ENCODE data around the gene ASF1B. TPM values are rescaled to one million over a fixed set of nuclear protein-coding genes. Genes with fewer than 3 reads are reported as not detected.

ASF1B gene
- total and polyA plus RNA-seq, 5 donors from 2014 or later = 4.6 to 10.1 (median 8.6) TPM

DNA sequence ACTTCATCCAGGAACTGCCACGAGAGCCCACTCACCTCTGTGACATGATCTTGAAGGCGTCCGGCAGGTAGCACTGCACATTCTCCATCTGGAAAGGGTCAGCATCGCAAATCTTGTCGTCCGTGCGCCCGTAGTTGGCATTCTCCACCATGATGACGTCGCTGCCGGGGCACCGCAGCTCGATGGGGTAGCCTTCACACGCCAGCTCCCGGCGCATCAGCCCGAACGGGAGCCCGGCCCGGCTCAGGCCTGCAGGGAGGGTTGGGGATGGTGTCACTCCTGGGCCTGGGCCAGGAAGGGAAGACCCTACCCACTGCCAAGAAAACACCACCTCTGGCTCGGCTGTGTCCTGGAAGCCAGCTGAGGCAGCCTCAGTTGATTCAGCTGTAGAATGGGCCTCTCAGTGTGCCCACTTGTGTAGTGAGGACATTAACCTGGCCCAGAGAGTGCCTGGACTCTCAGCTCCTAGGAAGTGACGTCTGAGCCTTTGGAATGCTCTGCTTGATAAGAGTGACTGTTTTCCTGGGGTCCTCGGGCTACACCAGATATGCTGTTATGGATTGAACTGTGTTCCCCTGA is 41.2 kb upstream of the ASF1B start:
- H3K27ac ChIP-seq (ENCODE audit: insufficient read depth, low read length, poor library complexity, severe bottlenecking) = no peak overlapping the region
- H3K27me3 Mint-ChIP-seq = no peaks in the 10 kb centered on the region
- DNase-seq (no peak), ATAC-seq (ENCODE audit: low read depth in 2 of 2) (no peak)
- peaks cover 13% of the 10 kb centered on the region for H3K36me3 Mint-ChIP-seq
- peaks cover 0 to 13% (median 7%) of the 10 kb centered on the region in 4 donors for H3K4me1 Mint-ChIP-seq
- H3K27ac Mint-ChIP-seq = peak overlapping the region in 1 of 3 donors; percentile 67
- peaks cover 0 to 2% (median 0%) of the 10 kb centered on the region in 7 donors for H3K9me3 Mint-ChIP-seq
- H3K9me3 ChIP-seq (ENCODE audit: control insufficient read depth in 2 of 2, low read length in 2 of 2) = no peaks in the 10 kb centered on the region
- no peaks in the 10 kb centered on the region for H3K4me1 ChIP-seq (ENCODE audit: control insufficient read depth, insufficient read depth, low read length, poor library complexity, severe bottlenecking)
- no peaks in the 10 kb centered on the region for H3K36me3 ChIP-seq (ENCODE audit: control insufficient read depth, insufficient read depth, low read length)
- H3K27me3 ChIP-seq (ENCODE audit: control insufficient read depth, insufficient read depth, low read length) = no peaks in the 10 kb centered on the region
- H3K4me3 ChIP-seq (ENCODE audit: low read depth, low read length) = no peak overlapping the region
- H3K4me3 Mint-ChIP-seq = no peak overlapping the region

DNA sequence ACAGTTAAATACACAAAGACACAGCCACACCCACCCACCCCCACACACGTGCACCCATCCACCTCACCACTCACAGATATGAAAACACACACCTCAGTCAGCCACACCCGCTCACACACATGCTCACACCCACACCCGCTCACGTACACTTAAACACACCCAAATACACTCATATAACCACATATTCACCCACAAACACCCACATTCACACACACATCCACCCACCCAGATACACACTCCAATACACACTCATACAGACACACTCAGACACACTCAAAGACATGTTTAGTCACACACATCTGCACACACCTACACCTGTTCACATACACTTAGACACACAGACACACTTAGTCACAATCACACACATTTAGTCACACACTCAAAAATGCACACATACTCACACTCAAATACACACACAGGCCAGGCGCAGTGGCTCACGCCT is 39.0 kb upstream of the ASF1B start:
- Histone ChIP-seq H3K4me1 (ENCODE audit: control insufficient read depth, insufficient read depth, low read length, poor library complexity, severe bottlenecking) (no peaks in the 10 kb centered on the region), H3K4me3 (ENCODE audit: low read depth, low read length) (no peak overlapping the region), H3K27ac (ENCODE audit: insufficient read depth, low read length, poor library complexity, severe bottlenecking) (no peak overlapping the region), H3K9me3 (ENCODE audit: control insufficient read depth in 2 of 2, low read length in 2 of 2) (no peaks in the 10 kb centered on the region), H3K27me3 (ENCODE audit: control insufficient read depth, insufficient read depth, low read length) (no peaks in the 10 kb centered on the region), H3K36me3 (ENCODE audit: control insufficient read depth, insufficient read depth, low read length) (no peaks in the 10 kb centered on the region)
- Mint-ChIP-seq H3K4me1 (peaks cover 0 to 13% (median 7%) of the 10 kb centered on the region in 4 donors), H3K4me3 (peak overlapping the region in 2 of 4 donors; percentile 2 to 6), H3K27ac (peak overlapping the region in 2 of 3 donors; percentile 45 to 90), H3K27me3 (no peaks in the 10 kb centered on the region), H3K36me3 (peaks cover 22% of the 10 kb centered on the region), H3K9me3 (peaks cover 0 to 2% (median 0%) of the 10 kb centered on the region in 7 donors)
- peak in 1 of 3 donors; percentile 57 for DNase-seq
- no peak for ATAC-seq (ENCODE audit: low read depth in 2 of 2)

DNA sequence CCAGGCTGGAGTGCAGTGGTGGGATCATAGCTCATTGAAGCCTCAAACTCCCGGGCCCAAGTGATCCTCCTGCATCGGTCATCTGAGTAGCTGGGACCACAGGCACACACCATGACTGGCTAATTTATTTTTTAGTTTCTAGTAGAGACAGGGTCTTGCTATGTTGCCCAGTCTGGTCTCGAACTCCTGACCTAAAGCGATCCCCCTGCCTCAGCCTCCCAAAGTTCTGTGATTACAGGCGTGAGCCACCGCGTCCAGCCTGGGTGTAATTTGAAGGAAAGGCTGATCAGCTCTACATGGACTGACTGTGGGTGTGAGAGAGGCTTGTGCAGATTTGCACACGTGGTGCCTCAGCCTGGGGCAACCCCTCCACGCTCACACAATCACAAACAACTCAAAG is 38.5 kb upstream of the ASF1B start:
- no peak overlapping the region for H3K4me3 ChIP-seq (ENCODE audit: low read depth, low read length)

DNA sequence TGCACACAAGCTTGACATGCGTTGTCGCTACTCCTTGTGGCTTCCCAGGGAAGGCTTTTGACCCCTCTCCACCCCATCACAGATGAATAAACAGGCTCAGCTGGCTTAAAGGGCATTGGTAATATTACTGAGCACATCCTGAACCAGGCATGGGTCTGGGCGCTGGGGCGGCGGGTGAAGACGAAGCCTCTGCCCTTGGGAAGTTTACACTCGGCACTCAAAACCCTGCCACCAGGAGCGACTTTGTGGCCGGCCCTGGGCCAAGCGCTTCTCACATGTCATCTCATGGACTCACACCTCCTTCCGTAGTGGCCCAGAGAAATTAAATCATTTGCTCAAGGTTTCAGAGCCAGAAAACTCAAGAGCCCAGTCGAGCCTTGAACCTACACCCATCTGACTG is 32.6 kb upstream of the ASF1B start:
- peaks cover 0 to 2% (median 0%) of the 10 kb centered on the region in 7 donors for H3K9me3 Mint-ChIP-seq
- peaks cover 25% of the 10 kb centered on the region for H3K4me1 ChIP-seq (ENCODE audit: control insufficient read depth, insufficient read depth, low read length, poor library complexity, severe bottlenecking)
- H3K27ac Mint-ChIP-seq = peak overlapping the region in 1 of 3 donors; percentile 74
- H3K27ac ChIP-seq (ENCODE audit: insufficient read depth, low read length, poor library complexity, severe bottlenecking) = no peak overlapping the region
- no peak overlapping the region for H3K4me3 ChIP-seq (ENCODE audit: low read depth, low read length)
- peaks cover 15% of the 10 kb centered on the region for H3K36me3 Mint-ChIP-seq
- DNase-seq (no peak), ATAC-seq (ENCODE audit: low read depth in 2 of 2) (no peak)
- no peaks in the 10 kb centered on the region for H3K9me3 ChIP-seq (ENCODE audit: control insufficient read depth in 2 of 2, low read length in 2 of 2)
- H3K27me3 ChIP-seq (ENCODE audit: control insufficient read depth, insufficient read depth, low read length) = no peaks in the 10 kb centered on the region
- H3K4me3 Mint-ChIP-seq = no peak overlapping the region
- no peaks in the 10 kb centered on the region for H3K36me3 ChIP-seq (ENCODE audit: control insufficient read depth, insufficient read depth, low read length)
- H3K27me3 Mint-ChIP-seq = no peaks in the 10 kb centered on the region
- H3K4me1 Mint-ChIP-seq = peaks cover 0 to 37% (median 16%) of the 10 kb centered on the region in 4 donors

More for the DNA sequence above, 38.5 kb upstream of the ASF1B start:
- Mint-ChIP-seq H3K27ac (no peak overlapping the region), H3K36me3 (peaks cover 27% of the 10 kb centered on the region), H3K27me3 (no peaks in the 10 kb centered on the region), H3K4me3 (no peak overlapping the region), H3K4me1 (peaks cover 0 to 16% (median 9%) of the 10 kb centered on the region in 4 donors), H3K9me3 (peaks cover 0 to 2% (median 0%) of the 10 kb centered on the region in 7 donors)
- DNase-seq = no peak
- Histone ChIP-seq H3K27me3 (ENCODE audit: control insufficient read depth, insufficient read depth, low read length) (no peaks in the 10 kb centered on the region), H3K36me3 (ENCODE audit: control insufficient read depth, insufficient read depth, low read length) (no peaks in the 10 kb centered on the region), H3K9me3 (ENCODE audit: control insufficient read depth in 2 of 2, low read length in 2 of 2) (no peaks in the 10 kb centered on the region), H3K27ac (ENCODE audit: insufficient read depth, low read length, poor library complexity, severe bottlenecking) (no peak overlapping the region), H3K4me1 (ENCODE audit: control insufficient read depth, insufficient read depth, low read length, poor library complexity, severe bottlenecking) (no peaks in the 10 kb centered on the region)
- no peak for ATAC-seq (ENCODE audit: low read depth in 2 of 2)

DNA sequence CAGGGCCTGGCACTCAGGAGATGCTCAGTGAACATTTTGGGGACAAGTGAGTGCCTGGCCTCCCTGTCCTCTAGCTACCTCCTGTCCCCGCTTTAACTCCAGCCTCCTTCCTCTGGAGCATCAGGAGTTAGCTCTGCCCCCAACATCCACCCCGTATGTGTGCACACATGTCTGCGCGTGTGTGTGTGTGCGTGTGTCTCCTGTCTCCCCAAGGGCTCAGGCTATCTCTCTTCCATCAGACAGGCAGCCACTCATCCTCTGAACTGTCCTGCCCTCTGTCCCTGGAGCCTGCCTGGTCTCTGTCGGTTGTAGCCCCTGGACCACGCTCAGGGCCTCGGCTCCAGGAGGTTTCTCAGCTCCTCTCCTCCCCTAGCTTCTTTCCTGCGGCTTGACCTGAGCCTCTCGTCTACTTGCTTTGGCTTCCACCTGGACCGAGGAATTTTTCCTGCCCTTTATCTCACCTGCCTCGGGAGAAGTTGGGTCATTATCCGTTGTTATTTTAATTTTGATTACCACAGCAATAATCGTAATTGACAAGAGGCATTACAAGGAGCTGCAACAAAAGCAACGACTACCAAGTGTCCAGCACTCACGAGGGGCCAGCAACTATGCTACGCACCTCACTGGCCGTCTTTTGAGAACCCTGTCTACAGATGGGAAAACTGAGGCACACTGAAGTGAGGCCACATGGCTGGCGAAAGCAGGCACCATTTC is 32.0 kb upstream of the ASF1B start:
- no peaks in the 10 kb centered on the region for H3K9me3 ChIP-seq (ENCODE audit: control insufficient read depth in 2 of 2, low read length in 2 of 2)
- H3K4me1 Mint-ChIP-seq = peaks cover 0 to 35% (median 16%) of the 10 kb centered on the region in 4 donors
- H3K4me1 ChIP-seq (ENCODE audit: control insufficient read depth, insufficient read depth, low read length, poor library complexity, severe bottlenecking) = peaks cover 25% of the 10 kb centered on the region
- H3K4me3 ChIP-seq (ENCODE audit: low read depth, low read length) = no peak overlapping the region
- peak overlapping the region in 3 of 4 donors; percentile 39 to 69 (median 51) for H3K4me3 Mint-ChIP-seq
- no peak for DNase-seq
- peak overlapping the region; percentile 32 to 81 (median 74) for H3K27ac Mint-ChIP-seq
- no peaks in the 10 kb centered on the region for H3K27me3 ChIP-seq (ENCODE audit: control insufficient read depth, insufficient read depth, low read length)
- no peak overlapping the region for H3K27ac ChIP-seq (ENCODE audit: insufficient read depth, low read length, poor library complexity, severe bottlenecking)
- H3K9me3 Mint-ChIP-seq = peaks cover 0 to 2% (median 0%) of the 10 kb centered on the region in 7 donors
- no peaks in the 10 kb centered on the region for H3K27me3 Mint-ChIP-seq
- ATAC-seq (ENCODE audit: low read depth in 2 of 2) = no peak
- H3K36me3 Mint-ChIP-seq = peaks cover 15% of the 10 kb centered on the region
- no peaks in the 10 kb centered on the region for H3K36me3 ChIP-seq (ENCODE audit: control insufficient read depth, insufficient read depth, low read length)

DNA sequence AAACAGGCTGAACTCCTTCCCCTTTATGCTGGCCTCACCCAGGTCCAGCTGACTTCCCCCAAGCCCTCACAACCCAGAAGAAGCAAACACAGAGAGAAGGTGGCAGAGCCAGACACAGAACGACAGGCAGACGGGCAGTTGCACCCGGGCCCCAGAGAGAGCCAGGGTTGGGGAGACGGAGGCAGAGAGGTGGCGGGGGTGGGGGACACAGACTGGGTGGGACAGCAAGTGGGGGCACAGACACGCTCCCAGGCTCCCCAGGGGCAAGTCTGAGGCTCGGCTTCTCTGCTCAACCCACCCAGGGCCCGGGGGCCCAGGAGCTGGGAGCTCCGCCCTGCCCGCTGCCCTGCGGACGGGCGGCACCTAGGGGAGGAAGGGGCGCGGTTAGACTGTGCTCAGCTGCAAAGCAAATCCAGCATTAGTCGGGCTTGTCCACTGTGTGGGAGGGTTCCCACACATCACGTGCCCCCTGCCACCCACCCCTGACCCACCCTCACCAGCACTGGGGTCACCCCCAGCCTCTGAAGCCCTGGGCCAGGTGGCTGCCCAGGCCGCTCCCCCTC is 31.3 kb upstream of the ASF1B start:
- H3K27ac ChIP-seq (ENCODE audit: insufficient read depth, low read length, poor library complexity, severe bottlenecking) = peak overlapping the region; percentile 52
- peaks cover 15% of the 10 kb centered on the region for H3K36me3 Mint-ChIP-seq
- peak in 2 of 3 donors; percentile 40 to 77 for DNase-seq

DNA sequence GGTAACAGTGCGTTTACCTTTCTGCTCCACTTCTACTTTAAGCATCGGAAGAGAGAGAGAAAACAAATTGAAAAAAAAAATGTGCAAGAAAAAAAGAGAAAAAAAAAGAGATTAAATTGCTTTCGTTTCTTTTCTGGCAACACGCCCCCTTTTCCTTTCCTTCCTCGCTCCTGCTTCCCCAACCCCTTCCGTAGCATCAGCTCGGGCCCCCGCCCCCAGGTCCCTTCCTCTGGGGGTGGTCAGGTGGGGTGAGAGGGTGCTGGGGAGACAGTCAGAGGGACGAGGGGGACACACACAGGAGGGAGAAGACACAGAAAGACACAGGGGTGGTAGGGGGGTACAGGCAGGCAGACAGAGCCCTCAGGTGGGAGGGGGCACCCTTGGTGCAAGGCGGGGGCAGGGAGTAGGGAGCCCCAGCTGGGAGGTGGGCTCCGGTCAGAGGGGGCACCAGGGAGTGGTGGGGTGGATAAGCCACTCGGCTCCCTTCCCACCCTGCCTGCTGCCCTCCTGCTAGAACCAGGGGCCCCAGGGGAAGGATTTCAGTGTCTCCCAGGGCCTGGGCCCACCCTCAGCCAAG is 30.7 kb upstream of the ASF1B start:
- Histone ChIP-seq H3K36me3 (ENCODE audit: control insufficient read depth, insufficient read depth, low read length) (no peaks in the 10 kb centered on the region), H3K9me3 (ENCODE audit: control insufficient read depth in 2 of 2, low read length in 2 of 2) (no peaks in the 10 kb centered on the region), H3K4me3 (ENCODE audit: low read depth, low read length) (peak overlapping the region; percentile 73), H3K27me3 (ENCODE audit: control insufficient read depth, insufficient read depth, low read length) (no peaks in the 10 kb centered on the region), H3K4me1 (ENCODE audit: control insufficient read depth, insufficient read depth, low read length, poor library complexity, severe bottlenecking) (peaks cover 25% of the 10 kb centered on the region), H3K27ac (ENCODE audit: insufficient read depth, low read length, poor library complexity, severe bottlenecking) (peak overlapping the region; percentile 52)
- Mint-ChIP-seq H3K27me3 (no peaks in the 10 kb centered on the region), H3K27ac (peak overlapping the region; percentile 90 to 97 (median 92)), H3K4me1 (peaks cover 0 to 35% (median 16%) of the 10 kb centered on the region in 4 donors), H3K36me3 (peaks cover 15% of the 10 kb centered on the region), H3K9me3 (peaks cover 0 to 2% (median 0%) of the 10 kb centered on the region in 7 donors), H3K4me3 (peak overlapping the region; percentile 82 to 86 (median 86))
- DNase-seq (peak in 2 of 3 donors; percentile 14 to 27), ATAC-seq (ENCODE audit: low read depth in 2 of 2) (peak; percentile 4 to 19)

More for the DNA sequence above, 31.3 kb upstream of the ASF1B start:
- peak; percentile 73 to 81 for ATAC-seq (ENCODE audit: low read depth in 2 of 2)
- H3K27me3 Mint-ChIP-seq = no peaks in the 10 kb centered on the region
- Histone ChIP-seq H3K27me3 (ENCODE audit: control insufficient read depth, insufficient read depth, low read length) (no peaks in the 10 kb centered on the region), H3K4me3 (ENCODE audit: low read depth, low read length) (no peak overlapping the region), H3K4me1 (ENCODE audit: control insufficient read depth, insufficient read depth, low read length, poor library complexity, severe bottlenecking) (peaks cover 25% of the 10 kb centered on the region), H3K9me3 (ENCODE audit: control insufficient read depth in 2 of 2, low read length in 2 of 2) (no peaks in the 10 kb centered on the region), H3K36me3 (ENCODE audit: control insufficient read depth, insufficient read depth, low read length) (no peaks in the 10 kb centered on the region)
- H3K27ac Mint-ChIP-seq = peak overlapping the region; percentile 84 to 97 (median 90)
- peaks cover 0 to 35% (median 16%) of the 10 kb centered on the region in 4 donors for H3K4me1 Mint-ChIP-seq
- peaks cover 0 to 2% (median 0%) of the 10 kb centered on the region in 7 donors for H3K9me3 Mint-ChIP-seq
- peak overlapping the region; percentile 82 to 86 (median 86) for H3K4me3 Mint-ChIP-seq
